Astrocyte (in vitro differentiated cells and primary cell): ENCODE measurements around the gene RPS6KA2. TPM values are rescaled to one million over a fixed set of nuclear protein-coding genes. Genes with fewer than 3 reads are reported as not detected.

Source experiments
- DNase-seq: peaks from one replicate; pipeline ENCODE4 v3.0.0-alpha.2; 2010; ENCODE audit warnings: low read depth
- FAIRE-seq: peaks from 2 replicates; lab custom pipeline; 2011; peaks lifted over from hg19 to GRCh38; lab: Jason Lieb, UNC
- H2AFZ ChIP-seq: 2 replicates; pipeline ENCODE4 v1.6.0; 2012; ENCODE audit warnings: low read depth, low read length, inconsistent platforms
- H3K27ac ChIP-seq: 2 replicates; pipeline ENCODE4 v1.5.1; 2011; ENCODE audit warnings: low read depth, low read length, inconsistent platforms
- H3K27me3 ChIP-seq: 2 replicates; pipeline ENCODE4 v1.6.0; 2011; ENCODE audit warnings: low read length, inconsistent platforms; ENCODE audit not compliant: insufficient read depth
- H3K36me3 ChIP-seq: 2 replicates; pipeline ENCODE4 v1.5.1; 2011; ENCODE audit warnings: low read length, inconsistent platforms; ENCODE audit not compliant: insufficient read depth
- H3K4me1 ChIP-seq: 2 replicates; pipeline ENCODE4 v1.5.1; 2011; ENCODE audit warnings: low read length, inconsistent platforms; ENCODE audit not compliant: insufficient read depth
- H3K4me2 ChIP-seq: 2 replicates; pipeline ENCODE4 v1.6.0; 2012; ENCODE audit warnings: low read length, inconsistent platforms
- H3K4me3 ChIP-seq: 2 replicates; pipeline ENCODE4 v1.5.1; 2011; ENCODE audit warnings: low read depth, mild to moderate bottlenecking, low read length, inconsistent platforms; ENCODE audit not compliant: insufficient read depth
- H3K79me2 ChIP-seq: 2 replicates; pipeline ENCODE4 v1.6.0; 2012; ENCODE audit warnings: mild to moderate bottlenecking, low read length, inconsistent platforms; ENCODE audit not compliant: insufficient read depth
- H3K9ac ChIP-seq: 2 replicates; pipeline ENCODE4 v1.6.0; 2012; ENCODE audit warnings: mild to moderate bottlenecking, low read length, inconsistent platforms
- H3K9me3 ChIP-seq: 2 replicates; pipeline ENCODE4 v1.5.1; 2012; ENCODE audit warnings: low read depth, mild to moderate bottlenecking, low read length, inconsistent platforms; ENCODE audit not compliant: insufficient read depth
- H4K20me1 ChIP-seq: 2 replicates; pipeline ENCODE4 v1.6.0; 2012; ENCODE audit warnings: low read length, inconsistent platforms; ENCODE audit not compliant: insufficient read depth
- H3K27ac Mint-ChIP-seq: one replicate; pipeline ENCODE4 v1.8.0; 2021; ENCODE audit warnings: mild to moderate bottlenecking, mixed read lengths; ENCODE audit not compliant: unreplicated experiment
- H3K27me3 Mint-ChIP-seq: one replicate; pipeline ENCODE4 v1.8.0; 2021; ENCODE audit warnings: low read depth, mixed read lengths; ENCODE audit not compliant: unreplicated experiment
- H3K36me3 Mint-ChIP-seq: one replicate; pipeline ENCODE4 v1.8.0; 2021; ENCODE audit warnings: low read depth, mixed read lengths; ENCODE audit not compliant: unreplicated experiment
- H3K4me1 Mint-ChIP-seq: one replicate; pipeline ENCODE4 v1.8.0; 2021; ENCODE audit warnings: low read depth, mixed read lengths; ENCODE audit not compliant: unreplicated experiment
- H3K4me3 Mint-ChIP-seq: one replicate; pipeline ENCODE4 v1.8.0; 2021; ENCODE audit warnings: mild to moderate bottlenecking, moderate library complexity, mixed read lengths; ENCODE audit not compliant: unreplicated experiment
- H3K9me3 Mint-ChIP-seq: one replicate; pipeline ENCODE4 v1.8.0; 2021; ENCODE audit warnings: mild to moderate bottlenecking, mixed read lengths; ENCODE audit not compliant: unreplicated experiment
- CTCF ChIP-seq: IDR thresholded peaks from 2 replicates; pipeline ENCODE4 v1.5.1; 2011; ENCODE audit warnings: low read depth, mild to moderate bottlenecking, inconsistent platforms, low read length, moderate library complexity; ENCODE audit not compliant: insufficient read depth
- EZH2 ChIP-seq: IDR thresholded peaks from 2 replicates; pipeline ENCODE4 v1.6.1; 2012; ENCODE audit warnings: mild to moderate bottlenecking, low read length, inconsistent platforms; ENCODE audit not compliant: insufficient read depth
- total RNA-seq: library from RNA; stranded (reverse); gene quantifications from 2 replicates; pipeline ENCODE4 v1.2.1, GENCODE V29; 2021

The RPS6KA2 gene
- total RNA-seq, 1 donor from 2014 or later = 33.5 TPM

GRCh38 chr6:166581091-166581511 is 46.0 kb downstream of the RPS6KA2 start:
- FAIRE-seq (no peak), DNase-seq (no peak)
- H3K4me1 Mint-ChIP-seq = peaks cover 22% of the 10 kb centered on the region
- H3K4me3 Mint-ChIP-seq = no peak overlapping the region
- peaks cover 5% of the 10 kb centered on the region for H3K9me3 Mint-ChIP-seq
- H3K27me3 Mint-ChIP-seq = no peaks in the 10 kb centered on the region
- TF ChIP-seq CTCF (no peak), EZH2 (no peak)
- H3K4me2 ChIP-seq = no peak overlapping the region
- H3K9me3 ChIP-seq = no peaks in the 10 kb centered on the region
- H3K9ac ChIP-seq = no peak overlapping the region
- H4K20me1 ChIP-seq = no peaks in the 10 kb centered on the region
- H3K27me3 ChIP-seq = no peaks in the 10 kb centered on the region
- no peak overlapping the region for H3K4me3 ChIP-seq
- H3K4me1 ChIP-seq = no peaks in the 10 kb centered on the region
- no peaks in the 10 kb centered on the region for H3K36me3 ChIP-seq
- H3K27ac Mint-ChIP-seq = no peak overlapping the region
- H2AFZ ChIP-seq = no peak overlapping the region
- no peak overlapping the region for H3K27ac ChIP-seq
- peaks cover 34% of the 10 kb centered on the region for H3K79me2 ChIP-seq
- H3K36me3 Mint-ChIP-seq = peaks cover 12% of the 10 kb centered on the region

DNA sequence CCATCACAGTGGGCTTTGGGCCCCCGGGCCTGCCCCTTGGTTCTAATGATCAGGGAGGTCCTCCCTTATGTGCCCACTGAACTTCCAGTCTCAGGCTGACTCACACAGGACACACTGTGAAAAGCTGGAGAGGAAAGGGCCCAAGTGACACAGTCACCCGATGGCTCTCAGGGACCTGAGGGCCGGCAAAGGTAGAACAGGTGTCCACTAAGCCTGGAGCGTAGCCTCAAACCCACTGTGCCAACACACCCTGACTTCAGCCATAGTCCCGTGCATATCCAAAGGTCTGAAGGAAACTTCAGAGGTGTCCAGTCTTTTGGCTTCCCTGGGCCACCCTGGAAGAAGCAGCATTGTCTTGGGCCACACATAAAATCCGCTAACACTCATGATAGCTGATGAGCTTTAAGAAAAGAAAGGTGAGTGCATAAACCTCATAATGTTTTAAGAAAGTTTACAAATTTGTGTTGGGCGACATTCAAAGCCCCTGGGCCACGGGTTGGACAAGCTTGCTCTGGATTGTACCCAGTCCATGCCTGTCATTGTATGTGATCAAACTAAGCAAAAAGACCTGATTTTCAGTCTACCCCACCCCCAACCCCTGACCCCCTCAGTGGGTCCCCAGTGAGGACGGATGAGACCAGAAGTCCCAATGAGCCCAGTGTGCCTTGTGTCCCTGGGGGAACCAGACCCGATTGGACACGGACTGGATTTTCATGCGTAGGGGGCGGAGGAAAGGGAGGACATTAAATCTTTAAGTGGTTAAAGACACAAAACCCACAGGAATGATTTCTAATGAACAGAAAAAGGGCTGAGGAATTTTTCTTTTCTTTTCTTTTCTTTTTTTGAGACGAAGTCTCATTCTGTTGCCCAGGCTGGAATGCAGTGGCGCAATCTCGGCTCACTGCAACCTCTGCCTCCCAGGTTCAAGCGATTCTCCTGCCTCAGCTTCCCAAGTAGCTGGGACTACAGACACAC is 46.7 kb downstream of the RPS6KA2 start:
- DNase-seq = peak; percentile 39
- no peak for FAIRE-seq
- Histone ChIP-seq H3K4me1 (no peaks in the 10 kb centered on the region), H4K20me1 (no peaks in the 10 kb centered on the region), H3K79me2 (peaks cover 34% of the 10 kb centered on the region), H3K27ac (no peak overlapping the region), H3K36me3 (no peaks in the 10 kb centered on the region), H3K9me3 (no peaks in the 10 kb centered on the region), H3K9ac (no peak overlapping the region), H3K4me2 (no peak overlapping the region), H2AFZ (no peak overlapping the region), H3K4me3 (no peak overlapping the region), H3K27me3 (no peaks in the 10 kb centered on the region)
- peaks cover 12% of the 10 kb centered on the region for H3K36me3 Mint-ChIP-seq
- H3K27me3 Mint-ChIP-seq = no peaks in the 10 kb centered on the region
- H3K4me3 Mint-ChIP-seq = no peak overlapping the region
- H3K27ac Mint-ChIP-seq = peak overlapping the region; percentile 58
- peaks cover 6% of the 10 kb centered on the region for H3K9me3 Mint-ChIP-seq
- H3K4me1 Mint-ChIP-seq = peaks cover 22% of the 10 kb centered on the region
- TF ChIP-seq CTCF (no peak), EZH2 (no peak)
